ENCODE results near the gene GRXCR2. TPM values are rescaled to one million over a fixed set of nuclear protein-coding genes. Genes with fewer than 3 reads are reported as not detected.

GRXCR2 gene
- total RNA-seq, 4 donors from 2014 or later, result not detected

DNA sequence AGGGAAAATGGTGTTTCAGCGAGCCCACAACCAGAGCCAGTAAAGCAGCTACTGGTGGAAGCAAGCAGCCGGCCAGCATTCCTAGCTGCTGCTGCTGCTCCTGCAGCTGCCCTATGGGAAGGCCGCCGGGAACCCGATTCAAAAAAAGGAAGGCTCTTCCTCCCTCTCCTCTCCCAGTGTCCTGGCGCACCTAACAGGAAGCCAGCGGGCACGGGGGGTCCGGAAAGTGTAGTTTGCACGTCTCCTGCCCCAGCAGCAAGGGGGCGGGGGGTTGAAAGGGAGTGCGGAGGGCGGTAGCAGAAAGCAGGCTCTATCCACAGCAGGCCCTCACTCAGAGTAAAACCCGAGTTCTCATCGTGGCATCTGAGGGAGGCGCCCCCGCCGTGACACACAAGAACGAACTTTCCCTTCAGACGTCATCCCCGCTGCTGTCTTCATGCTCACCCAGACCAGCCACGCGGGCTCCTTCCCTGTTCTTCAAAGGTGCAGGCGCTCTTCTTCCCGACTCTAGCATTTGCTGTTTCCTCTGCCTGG is 16.5 kb downstream of the GRXCR2 start:
- DNase-seq, result peak in 2 of 3 donors; percentile 55 to 57
- H3K27me3 ChIP-seq, result no peaks in the 10 kb centered on the region
- H3K36me3 ChIP-seq, result no peaks in the 10 kb centered on the region
- H3K4me3 ChIP-seq, result peak overlapping the region in 3 of 4 donors; percentile 8 to 29 (median 23)
- H3K9me3 ChIP-seq, result no peaks in the 10 kb centered on the region
- peaks cover 0 to 23% (median 2%) of the 10 kb centered on the region in 4 donors for H3K4me1 ChIP-seq
- TF ChIP-seq, protein P1, sequence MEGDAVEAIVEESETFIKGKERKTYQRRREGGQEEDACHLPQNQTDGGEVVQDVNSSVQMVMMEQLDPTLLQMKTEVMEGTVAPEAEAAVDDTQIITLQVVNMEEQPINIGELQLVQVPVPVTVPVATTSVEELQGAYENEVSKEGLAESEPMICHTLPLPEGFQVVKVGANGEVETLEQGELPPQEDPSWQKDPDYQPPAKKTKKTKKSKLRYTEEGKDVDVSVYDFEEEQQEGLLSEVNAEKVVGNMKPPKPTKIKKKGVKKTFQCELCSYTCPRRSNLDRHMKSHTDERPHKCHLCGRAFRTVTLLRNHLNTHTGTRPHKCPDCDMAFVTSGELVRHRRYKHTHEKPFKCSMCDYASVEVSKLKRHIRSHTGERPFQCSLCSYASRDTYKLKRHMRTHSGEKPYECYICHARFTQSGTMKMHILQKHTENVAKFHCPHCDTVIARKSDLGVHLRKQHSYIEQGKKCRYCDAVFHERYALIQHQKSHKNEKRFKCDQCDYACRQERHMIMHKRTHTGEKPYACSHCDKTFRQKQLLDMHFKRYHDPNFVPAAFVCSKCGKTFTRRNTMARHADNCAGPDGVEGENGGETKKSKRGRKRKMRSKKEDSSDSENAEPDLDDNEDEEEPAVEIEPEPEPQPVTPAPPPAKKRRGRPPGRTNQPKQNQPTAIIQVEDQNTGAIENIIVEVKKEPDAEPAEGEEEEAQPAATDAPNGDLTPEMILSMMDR (IDR thresholded peaks at IDR 0.05), result no peak
- no peak for TF ChIP-seq POLR2A (IDR thresholded peaks at IDR 0.05)
- H3K27ac ChIP-seq, result peak overlapping the region in 3 of 4 donors; percentile 35 to 77 (median 76)

DNA sequence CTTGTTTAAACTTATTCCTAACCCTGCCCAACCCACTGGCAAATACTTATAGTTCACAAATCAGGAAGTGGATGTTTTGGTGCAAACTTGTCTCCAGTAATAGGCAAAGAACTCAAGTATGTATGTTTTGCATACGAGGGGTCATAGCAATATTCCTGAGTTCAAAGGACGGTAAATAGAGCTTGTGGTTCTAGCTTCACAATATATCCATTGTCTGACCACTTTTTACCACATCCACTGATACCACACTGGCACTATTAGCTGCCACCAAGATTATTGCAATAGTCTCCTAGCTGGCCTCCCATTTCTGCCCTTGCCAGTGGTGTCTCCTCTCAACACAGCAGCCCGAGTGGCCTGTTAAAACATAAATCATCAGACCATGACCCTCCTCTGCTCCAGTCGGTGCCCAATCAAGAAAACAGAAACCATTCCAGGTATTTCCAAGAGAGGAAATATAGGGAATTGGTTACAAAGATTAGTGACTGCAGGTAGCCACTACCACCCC is 17.0 kb downstream of the GRXCR2 start:
- Histone ChIP-seq H3K4me3 (peak overlapping the region in 1 of 4 donors; percentile 29), H3K27me3 (no peaks in the 10 kb centered on the region), H3K9me3 (no peaks in the 10 kb centered on the region), H3K4me1 (peaks cover 0 to 23% (median 2%) of the 10 kb centered on the region in 4 donors), H3K27ac (peak overlapping the region in 3 of 4 donors; percentile 35 to 77 (median 76)), H3K36me3 (no peaks in the 10 kb centered on the region)
- no peak for DNase-seq
- TF ChIP-seq POLR2A (IDR thresholded peaks at IDR 0.05), result no peak
- TF ChIP-seq, protein P1 (IDR thresholded peaks at IDR 0.05), result no peak

DNA sequence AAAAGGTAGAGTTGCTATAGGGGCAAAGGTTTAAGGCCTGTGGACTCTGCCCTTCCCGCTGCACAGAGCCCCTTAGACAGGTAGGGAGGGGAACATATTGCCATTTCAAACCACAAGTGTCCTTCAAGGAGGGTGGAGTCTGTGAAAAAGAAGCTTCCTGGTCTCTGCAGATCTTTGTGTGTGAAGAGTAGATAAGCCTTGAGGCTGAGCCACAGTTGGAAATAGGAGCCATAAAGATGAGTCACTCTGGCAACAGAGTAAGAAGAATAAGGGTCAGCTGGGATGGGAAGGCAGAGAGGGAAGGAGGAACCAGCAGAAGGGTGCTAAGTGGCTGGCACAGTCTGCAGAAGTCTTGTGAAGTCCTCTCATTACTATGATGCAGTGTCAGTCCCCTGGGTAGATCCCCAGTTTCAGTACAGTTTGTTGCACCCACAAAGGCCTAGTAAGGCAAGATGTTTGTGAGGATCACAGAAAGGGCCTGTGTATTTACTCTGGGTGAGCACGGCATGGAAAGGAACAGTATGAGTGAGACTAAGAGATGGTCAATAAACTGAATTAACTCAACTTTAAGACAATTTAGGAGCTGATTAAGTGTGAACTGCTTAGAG is 18.1 kb downstream of the GRXCR2 start:
- peak overlapping the region in 3 of 4 donors; percentile 20 to 80 (median 77) for H3K27ac ChIP-seq
- H3K4me1 ChIP-seq, result peaks cover 0 to 23% (median 2%) of the 10 kb centered on the region in 4 donors
- H3K27me3 ChIP-seq, result no peaks in the 10 kb centered on the region
- DNase-seq, result peak in 2 of 3 donors; percentile 73
- no peaks in the 10 kb centered on the region for H3K36me3 ChIP-seq
- H3K4me3 ChIP-seq, result peak overlapping the region in 1 of 4 donors; percentile 2
- H3K9me3 ChIP-seq, result no peaks in the 10 kb centered on the region
- peak in 1 of 2 donors; percentile 55 for TF ChIP-seq POLR2A (IDR thresholded peaks at IDR 0.05)
- TF ChIP-seq, protein P1 (IDR thresholded peaks at IDR 0.05), result no peak

DNA sequence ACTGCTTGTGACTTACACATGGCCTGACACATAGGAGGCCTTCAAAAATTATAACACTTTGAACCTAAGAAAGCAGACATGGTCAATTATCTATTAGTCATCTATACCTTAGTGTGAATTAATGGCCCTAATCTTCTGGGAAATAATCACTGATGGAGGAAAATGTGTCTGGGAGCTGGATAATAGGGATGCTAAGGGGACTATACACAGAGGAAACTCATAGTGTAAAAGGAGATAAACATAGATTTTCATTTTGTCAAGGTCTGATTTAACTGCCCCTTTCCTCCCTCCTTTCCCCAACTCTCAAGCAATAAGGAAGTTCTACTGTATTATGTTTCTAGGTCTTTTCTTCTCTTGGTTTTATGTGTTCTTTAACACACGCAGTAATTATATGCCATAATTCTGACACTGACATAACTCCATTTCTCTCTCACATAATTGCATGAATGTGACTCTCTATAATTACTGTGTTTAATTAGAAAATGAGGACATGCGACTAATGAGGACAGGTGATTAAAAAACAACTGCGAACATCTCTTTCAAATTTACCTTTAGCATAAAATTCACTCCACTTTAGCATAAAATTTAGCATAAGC is 18.9 kb downstream of the GRXCR2 start:
- no peak for TF ChIP-seq POLR2A (IDR thresholded peaks at IDR 0.05)
- TF ChIP-seq, protein P1 (IDR thresholded peaks at IDR 0.05), result no peak

DNA sequence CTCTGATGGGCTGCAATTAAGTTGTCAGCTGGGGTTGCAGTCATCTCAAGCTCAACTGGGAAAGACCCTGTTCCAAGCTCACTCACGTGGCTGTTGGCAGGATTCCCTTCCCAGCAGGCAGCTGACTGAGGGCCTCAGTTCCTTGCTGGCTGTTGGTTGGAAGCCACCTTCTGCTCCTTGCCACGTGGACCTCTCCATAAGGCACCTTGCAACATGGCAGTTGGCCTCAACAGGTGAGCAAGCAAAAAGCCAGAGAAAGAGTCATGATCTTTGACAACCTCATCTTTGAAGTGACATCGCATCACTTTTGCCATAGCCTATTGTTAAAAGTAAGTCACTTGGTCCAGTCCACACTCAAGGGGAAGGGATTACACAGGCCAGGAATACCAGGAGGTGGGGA is 19.8 kb downstream of the GRXCR2 start:
- no peak for DNase-seq
- Histone ChIP-seq H3K27me3 (no peaks in the 10 kb centered on the region), H3K4me3 (no peak overlapping the region), H3K4me1 (peaks cover 0 to 23% (median 2%) of the 10 kb centered on the region in 4 donors), H3K27ac (peak overlapping the region in 2 of 4 donors; percentile 77 to 80), H3K9me3 (no peaks in the 10 kb centered on the region), H3K36me3 (no peaks in the 10 kb centered on the region)
- TF ChIP-seq POLR2A (IDR thresholded peaks at IDR 0.05), result no peak
- TF ChIP-seq, protein P1 (IDR thresholded peaks at IDR 0.05), result no peak

More for the DNA sequence above, 18.9 kb downstream of the GRXCR2 start:
- Histone ChIP-seq H3K36me3 (no peaks in the 10 kb centered on the region), H3K4me1 (peaks cover 0 to 23% (median 2%) of the 10 kb centered on the region in 4 donors), H3K4me3 (peak overlapping the region in 1 of 4 donors; percentile 2), H3K9me3 (no peaks in the 10 kb centered on the region), H3K27ac (peak overlapping the region in 3 of 4 donors; percentile 20 to 80 (median 77)), H3K27me3 (no peaks in the 10 kb centered on the region)
- no peak for DNase-seq
